Effector memory CD8-positive, alpha-beta T cell (primary cell): ENCODE data around the gene GPR139.

Experiments used
- ATAC-seq: fragments of 150-1000 bp; cut with Tn5 transposase; replicated peaks from 2 replicates; pipeline ENCODE4 v1.10.0; 2021; ENCODE audit warnings: mild to moderate bottlenecking, moderate library complexity
- DNase-seq, 3 experiments: peaks; one replicate each; pipeline ENCODE4 v3.0.0; 2021
- H3K27ac Mint-ChIP-seq, 2 donors: one replicate each; pipeline ENCODE4 v1.8.0; 2022; ENCODE audit warnings: mild to moderate bottlenecking in 2 of 2, mixed read lengths in 2 of 2, moderate library complexity in 2 of 2
- H3K27me3 Mint-ChIP-seq, 2 donors: one replicate each; pipeline ENCODE4 v1.8.0; 2022; ENCODE audit warnings: mixed read lengths in 2 of 2
- H3K36me3 Mint-ChIP-seq: one replicate; pipeline ENCODE4 v1.8.0; 2022; ENCODE audit warnings: mild to moderate bottlenecking, moderate library complexity, mixed read lengths; ENCODE audit not compliant: insufficient read depth
- H3K4me1 Mint-ChIP-seq, 2 donors: one replicate each; pipeline ENCODE4 v1.8.0; 2022; ENCODE audit warnings: low read depth in 2 of 2, mixed read lengths in 2 of 2
- H3K4me3 Mint-ChIP-seq, 2 donors: one replicate each; pipeline ENCODE4 v1.8.0; 2022; ENCODE audit warnings: mild to moderate bottlenecking in 2 of 2, mixed read lengths in 2 of 2, moderate library complexity in 2 of 2
- H3K9me3 Mint-ChIP-seq, 2 donors: one replicate each; pipeline ENCODE4 v1.8.0; 2022; ENCODE audit warnings: mixed read lengths in 2 of 2

The GPR139 gene

GRCh38 chr16:19994466-19995170 lies 79.1 kb downstream of the GPR139 start:
- ATAC-seq (no peak), DNase-seq (no peak)
- no peaks in the 10 kb centered on the region for H3K36me3 Mint-ChIP-seq
- no peaks in the 10 kb centered on the region for H3K27me3 Mint-ChIP-seq
- peaks cover 0 to 2% of the 10 kb centered on the region in 2 donors for H3K4me1 Mint-ChIP-seq
- peaks cover 0 to 4% of the 10 kb centered on the region in 2 donors for H3K9me3 Mint-ChIP-seq
- no peak overlapping the region for H3K4me3 Mint-ChIP-seq
- H3K27ac Mint-ChIP-seq, result no peak overlapping the region

GRCh38 chr16:19991614-19992013 lies 82.1 kb downstream of the GPR139 start:
- ATAC-seq (no peak), DNase-seq (no peak)
- H3K36me3 Mint-ChIP-seq, result no peaks in the 10 kb centered on the region

GRCh38 chr16:19984135-19984534 lies 89.6 kb downstream of the GPR139 start:
- Mint-ChIP-seq H3K4me3 (no peak overlapping the region), H3K9me3 (no peaks in the 10 kb centered on the region), H3K36me3 (no peaks in the 10 kb centered on the region), H3K27me3 (peaks cover 8 to 10% of the 10 kb centered on the region in 2 donors), H3K4me1 (no peaks in the 10 kb centered on the region), H3K27ac (no peak overlapping the region)
- no peak for ATAC-seq
- no peak for DNase-seq

More at GRCh38 chr16:19991614-19992013, 82.1 kb downstream of the GPR139 start:
- Mint-ChIP-seq H3K4me3 (no peak overlapping the region), H3K27ac (no peak overlapping the region), H3K9me3 (peaks cover 0 to 2% of the 10 kb centered on the region in 2 donors), H3K27me3 (no peaks in the 10 kb centered on the region), H3K4me1 (peaks cover 0 to 2% of the 10 kb centered on the region in 2 donors)
